Measurements from ENCODE around the gene KIAA1549.

Gene KIAA1549

GRCh38 chr7:138879356-138879755, 101.8 kb downstream of the KIAA1549 start:
- no peak for DNase-seq

GRCh38 chr7:138878856-138879255, 102.3 kb downstream of the KIAA1549 start:
- no peak for DNase-seq

GRCh38 chr7:138878051-138878450, 103.1 kb downstream of the KIAA1549 start:
- no peak for DNase-seq

- no peak for DNase-seq
Measured at GRCh38 chr7:138876326-138876725, 104.9 kb downstream of the KIAA1549 start.

GRCh38 chr7:138875794-138876193, 105.4 kb downstream of the KIAA1549 start:
- no peak for DNase-seq

- DNase-seq = peak; percentile 27
Measured at GRCh38 chr7:138873220-138873892, 107.8 kb downstream of the KIAA1549 start.

- DNase-seq = no peak
Measured at GRCh38 chr7:138872576-138872975, 108.6 kb downstream of the KIAA1549 start.

GRCh38 chr7:138871814-138872090, 109.4 kb downstream of the KIAA1549 start:
- DNase-seq = no peak

GRCh38 chr7:138871065-138871813, 110.0 kb downstream of the KIAA1549 start:
- no peak for DNase-seq

GRCh38 chr7:138869353-138869752, 111.8 kb downstream of the KIAA1549 start:
- no peak for DNase-seq

- no peak for DNase-seq
Measured at GRCh38 chr7:138868711-138869110, 112.5 kb downstream of the KIAA1549 start.

- no peak for DNase-seq
Measured at GRCh38 chr7:138867744-138868143, 113.4 kb downstream of the KIAA1549 start.

GRCh38 chr7:138866353-138866752, 114.8 kb downstream of the KIAA1549 start:
- no peak for DNase-seq

- no peak for DNase-seq
Measured at GRCh38 chr7:138865843-138866242, 115.3 kb downstream of the KIAA1549 start.

GRCh38 chr7:138864667-138865066, 116.5 kb downstream of the KIAA1549 start:
- DNase-seq = no peak

GRCh38 chr7:138863931-138864330, 117.3 kb downstream of the KIAA1549 start:
- DNase-seq = no peak

GRCh38 chr7:138861051-138861450, 120.1 kb downstream of the KIAA1549 start:
- DNase-seq = no peak

- DNase-seq = no peak
Measured at GRCh38 chr7:138857728-138858127, 123.5 kb downstream of the KIAA1549 start.

GRCh38 chr7:138854115-138854645, 127.0 kb downstream of the KIAA1549 start:
- DNase-seq = no peak

GRCh38 chr7:138853448-138853847, 127.7 kb downstream of the KIAA1549 start:
- no peak for DNase-seq

- no peak for DNase-seq
Measured at GRCh38 chr7:138852469-138852868, 128.7 kb downstream of the KIAA1549 start.

- DNase-seq = no peak
Measured at GRCh38 chr7:138849701-138850100, 131.5 kb downstream of the KIAA1549 start.

GRCh38 chr7:138848056-138848980, 132.9 kb downstream of the KIAA1549 start:
- DNase-seq = no peak
